MCF 10A (cell line): Measurements from ENCODE around the gene TMEM123. TPM values are rescaled to one million over a fixed set of nuclear protein-coding genes. Genes with fewer than 3 reads are reported as not detected.
A peak's percentile ranks its signal among the peaks of the same experiment; 100 is the strongest.

Experiments
- BruUV-seq: library from RNA; stranded (reverse); fragments of 400-500 nt; replicated peaks from 2 replicates; lab custom pipeline; 2021; lab: Mats Ljungman, UMichigan
- CTCF ChIA-PET: fragments of 300-600 bp; sonication (Branson Sonifier 250); formaldehyde crosslinking; extraction: SDS; loops from one replicate; lab custom pipeline; 2021; ENCODE audit warnings: antibody characterized with exemption, inconsistent platforms; lab: Yijun Ruan, JAX
- POLR2A ChIA-PET: fragments of 300-600, 350-650 bp; sonication (Branson Sonifier 250); formaldehyde crosslinking; extraction: SDS; loops from one replicate; lab custom pipeline; 2020; ENCODE audit warnings: antibody characterized with exemption, inconsistent platforms; lab: Yijun Ruan, JAX
- DNase-seq: peaks from one replicate; pipeline ENCODE4 v3.0.0-alpha.2; 2018; ENCODE audit not compliant: unreplicated experiment
- H3K27ac Mint-ChIP-seq: one replicate; pipeline ENCODE4 v1.8.0; 2022; ENCODE audit warnings: mild to moderate bottlenecking, low read depth, mixed read lengths; ENCODE audit not compliant: unreplicated experiment
- H3K27me3 Mint-ChIP-seq: one replicate; pipeline ENCODE4 v1.8.0; 2022; ENCODE audit warnings: mixed read lengths; ENCODE audit not compliant: insufficient read depth, unreplicated experiment
- H3K36me3 Mint-ChIP-seq: one replicate; pipeline ENCODE4 v1.8.0; 2022; ENCODE audit warnings: mild to moderate bottlenecking, moderate library complexity, mixed read lengths; ENCODE audit not compliant: insufficient read depth, unreplicated experiment
- H3K4me1 Mint-ChIP-seq: one replicate; pipeline ENCODE4 v1.8.0; 2022; ENCODE audit warnings: mixed read lengths; ENCODE audit not compliant: insufficient read depth, unreplicated experiment
- H3K4me3 Mint-ChIP-seq: one replicate; pipeline ENCODE4 v1.8.0; 2022; ENCODE audit warnings: mild to moderate bottlenecking, moderate library complexity, mixed read lengths; ENCODE audit not compliant: unreplicated experiment
- H3K9me3 Mint-ChIP-seq: one replicate; pipeline ENCODE4 v1.8.0; 2022; ENCODE audit warnings: mixed read lengths; ENCODE audit not compliant: unreplicated experiment
- intact Hi-C: fragments of 100-400 bp; cut with micrococcal nuclease; formaldehyde crosslinking; loops from 2 replicates; pipeline ENCODE4 v1.14.1; 2022
- total RNA-seq: library from RNA; stranded (reverse); gene quantifications from 2 replicates; pipeline ENCODE4 v1.2.3, GENCODE V29; 2022
- TF ChIP-seq, protein P1 (sequence below): fragments of 200-600 bp; IDR thresholded peaks from one replicate; pipeline ENCODE4 v1.8.0; 2022; ENCODE audit warnings: antibody characterized with exemption, mild to moderate bottlenecking; ENCODE audit not compliant: unreplicated experiment

Gene TMEM123
- total RNA-seq, 1 experiment from 2014 or later: 134 TPM

DNA sequence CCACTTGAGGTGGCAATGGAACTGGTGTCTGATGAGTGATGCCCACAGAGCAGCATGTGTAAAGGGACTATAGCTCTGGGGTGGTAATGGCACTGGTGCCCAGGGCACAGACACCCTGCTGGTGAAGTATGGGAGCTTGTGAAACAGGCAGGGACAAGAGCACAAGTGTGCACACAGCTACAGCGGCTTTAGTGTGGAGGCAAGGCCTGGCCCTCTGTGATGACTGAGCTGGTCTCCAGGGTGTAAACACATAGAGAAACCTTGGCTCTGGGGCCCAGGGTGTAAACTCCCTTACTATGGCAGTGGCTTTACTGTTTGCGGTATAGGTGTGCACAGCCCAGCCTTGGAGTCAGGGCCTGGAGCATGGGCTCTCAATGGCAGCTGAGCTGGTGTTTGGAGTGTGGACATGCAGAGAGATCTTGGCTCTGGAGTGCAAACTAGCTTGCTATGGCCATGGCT, 59.3 kb downstream of the TMEM123 start:
- Mint-ChIP-seq H3K4me3 (no peak overlapping the region), H3K27ac (peak overlapping the region; percentile 49), H3K4me1 (peaks cover 10% of the 10 kb centered on the region), H3K27me3 (no peaks in the 10 kb centered on the region), H3K9me3 (no peaks in the 10 kb centered on the region), H3K36me3 (peaks cover 78% of the 10 kb centered on the region)
- DNase-seq: no peak
- intact Hi-C loops: no loop called here
- TF ChIP-seq, protein P1, sequence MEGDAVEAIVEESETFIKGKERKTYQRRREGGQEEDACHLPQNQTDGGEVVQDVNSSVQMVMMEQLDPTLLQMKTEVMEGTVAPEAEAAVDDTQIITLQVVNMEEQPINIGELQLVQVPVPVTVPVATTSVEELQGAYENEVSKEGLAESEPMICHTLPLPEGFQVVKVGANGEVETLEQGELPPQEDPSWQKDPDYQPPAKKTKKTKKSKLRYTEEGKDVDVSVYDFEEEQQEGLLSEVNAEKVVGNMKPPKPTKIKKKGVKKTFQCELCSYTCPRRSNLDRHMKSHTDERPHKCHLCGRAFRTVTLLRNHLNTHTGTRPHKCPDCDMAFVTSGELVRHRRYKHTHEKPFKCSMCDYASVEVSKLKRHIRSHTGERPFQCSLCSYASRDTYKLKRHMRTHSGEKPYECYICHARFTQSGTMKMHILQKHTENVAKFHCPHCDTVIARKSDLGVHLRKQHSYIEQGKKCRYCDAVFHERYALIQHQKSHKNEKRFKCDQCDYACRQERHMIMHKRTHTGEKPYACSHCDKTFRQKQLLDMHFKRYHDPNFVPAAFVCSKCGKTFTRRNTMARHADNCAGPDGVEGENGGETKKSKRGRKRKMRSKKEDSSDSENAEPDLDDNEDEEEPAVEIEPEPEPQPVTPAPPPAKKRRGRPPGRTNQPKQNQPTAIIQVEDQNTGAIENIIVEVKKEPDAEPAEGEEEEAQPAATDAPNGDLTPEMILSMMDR: no peak
- POLR2A ChIA-PET: interaction anchor here (0.7 to 3.1 kb wide), 9 partner anchors 10 to 220 kb away, joined by 3 to 10 read pairs (median 3); no protein-coding TSS in a partner anchor
- BruUV-seq: no TSS peak
- CTCF ChIA-PET: interaction anchor here (0.6 to 10.3 kb wide), 12 partner anchors 9 to 633 kb away, joined by 3 to 164 read pairs (median 6); no protein-coding TSS in a partner anchor

DNA sequence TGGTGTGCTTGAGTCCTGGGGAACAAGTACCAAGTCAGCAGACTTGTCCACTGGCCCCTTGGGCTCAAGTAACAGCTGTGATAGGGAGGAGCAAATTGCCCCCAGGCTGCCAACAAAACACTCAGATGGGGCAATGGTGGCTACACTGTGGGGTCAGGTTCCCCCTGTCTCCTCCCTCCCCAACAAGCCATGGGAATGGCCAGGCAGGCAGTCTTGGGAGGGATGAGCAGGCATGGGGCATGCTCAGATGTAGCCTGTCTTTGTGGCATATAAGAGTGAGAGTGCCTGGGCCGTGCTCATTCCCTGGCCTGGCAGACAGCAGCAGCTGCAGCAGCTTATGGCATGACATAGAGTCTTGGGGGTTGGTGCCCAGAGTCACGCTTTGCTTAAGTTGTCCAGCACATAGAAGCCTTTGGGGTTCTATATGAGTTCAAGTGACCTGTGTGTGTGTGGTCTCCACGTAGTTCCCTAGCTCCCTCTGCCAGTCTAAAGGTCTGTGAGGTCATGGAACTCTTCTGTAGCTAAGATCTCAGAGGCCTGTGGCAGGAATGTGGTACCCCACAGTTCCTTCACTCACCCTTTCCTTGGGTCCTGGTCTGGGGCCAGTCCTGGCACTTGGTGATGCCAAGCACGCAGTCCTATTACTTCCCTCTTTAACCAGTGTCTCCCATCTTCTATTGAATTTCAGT, 60.9 kb downstream of the TMEM123 start:
- TF ChIP-seq, protein P1: no peak
- POLR2A ChIA-PET: interaction anchor here (0.6 to 3.1 kb wide), 2 partner anchors 221 to 1823 kb away, joined by 3 to 10 read pairs; no protein-coding TSS in a partner anchor
- H3K27me3 Mint-ChIP-seq: no peaks in the 10 kb centered on the region
- peak overlapping the region; percentile 62 for H3K27ac Mint-ChIP-seq
- CTCF ChIA-PET: interaction anchor here (0.7 to 10.3 kb wide), 35 partner anchors 9 to 274 kb away, joined by 3 to 164 read pairs (median 5); no protein-coding TSS in a partner anchor
- peaks cover 5% of the 10 kb centered on the region for H3K4me1 Mint-ChIP-seq
- no peak for DNase-seq
- no TSS peak for BruUV-seq
- H3K36me3 Mint-ChIP-seq: peaks cover 82% of the 10 kb centered on the region
- intact Hi-C loops: loop anchor here (2.0 kb wide), 1 partner anchor 61 kb away; the partner anchor contains the start of gene TMEM123
- no peak overlapping the region for H3K4me3 Mint-ChIP-seq
- H3K9me3 Mint-ChIP-seq: no peaks in the 10 kb centered on the region

DNA sequence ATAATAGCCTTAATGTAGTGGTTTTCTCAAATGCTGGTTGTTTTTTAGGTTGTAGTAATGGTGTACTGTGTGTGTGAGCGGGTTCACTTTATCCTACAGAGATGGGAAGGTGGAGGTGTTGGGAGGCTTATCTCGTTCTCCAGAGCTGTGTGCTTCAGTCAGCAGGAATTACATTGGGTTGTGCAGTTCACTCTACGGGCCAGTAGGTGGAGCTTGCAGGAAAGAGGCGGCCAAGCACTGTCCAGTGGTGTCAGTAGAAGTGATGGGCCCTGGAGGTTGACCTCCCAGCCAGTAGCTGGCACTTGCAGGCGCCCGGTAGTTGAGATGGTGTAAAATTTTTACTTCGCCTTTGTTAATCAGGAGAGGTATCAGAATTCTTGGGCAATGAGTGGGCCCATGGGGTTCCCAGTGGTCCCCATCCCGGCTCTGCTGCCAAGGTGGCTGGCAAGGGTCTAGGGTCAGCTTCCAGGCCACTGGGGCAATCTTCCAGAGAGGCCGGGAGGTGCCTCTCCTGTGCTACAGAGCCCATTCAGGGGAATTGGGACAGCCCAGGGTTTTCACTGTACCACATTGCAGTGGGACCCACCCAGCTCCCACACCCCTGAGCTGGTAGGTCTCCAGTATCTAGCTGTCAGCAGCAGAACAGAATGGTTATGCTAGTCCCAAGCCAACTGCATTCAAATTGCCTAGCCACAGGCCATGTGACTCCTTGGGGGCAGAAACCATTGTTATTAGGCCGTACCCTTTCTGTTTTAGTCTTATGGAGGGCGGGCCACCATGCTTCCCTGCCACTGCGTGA, 61.7 kb downstream of the TMEM123 start:
- peak overlapping the region; percentile 62 for H3K27ac Mint-ChIP-seq
- no TSS peak for BruUV-seq

More for the DNA sequence above, 61.7 kb downstream of the TMEM123 start:
- H3K36me3 Mint-ChIP-seq: peaks cover 78% of the 10 kb centered on the region
- CTCF ChIA-PET: interaction anchor here (0.5 to 10.3 kb wide), 50 partner anchors 10 to 1157 kb away, joined by 3 to 164 read pairs (median 5); no protein-coding TSS in a partner anchor
- no peaks in the 10 kb centered on the region for H3K27me3 Mint-ChIP-seq
- DNase-seq: peak; percentile 71
- no peak overlapping the region for H3K4me3 Mint-ChIP-seq
- H3K9me3 Mint-ChIP-seq: no peaks in the 10 kb centered on the region
- POLR2A ChIA-PET: interaction anchor here (0.6 to 1.7 kb wide), 7 partner anchors 9 to 276 kb away, joined by 3 to 9 read pairs (median 4); no protein-coding TSS in a partner anchor
- intact Hi-C loops: loop anchor here (1.0 to 2.0 kb wide), 5 partner anchors 62 to 275 kb away; partner anchors contain the start of gene TMEM123
- peaks cover 5% of the 10 kb centered on the region for H3K4me1 Mint-ChIP-seq
- TF ChIP-seq, protein P1: peak; percentile 81
